GM23338 (cell line): ENCODE data around the gene PCDHB16.

Experiments
- CTCF ChIP-seq, 2 experiments: fragments of 200-600 bp in 1 of 2; sonication (generic) in 1 of 2; conservative IDR thresholded peaks; 2 replicates each; pipeline versions ENCODE4 v1.5.1 to v1.6.1; 2016 to 2017; ENCODE audit warnings: antibody characterized with exemption in 2 of 2, low read depth in 2 of 2, mild to moderate bottlenecking in 2 of 2, moderate library complexity in 1 of 2
- EZH2phosphoT487 ChIP-seq: fragments of 200-600 bp; sonication (generic); IDR thresholded peaks from one replicate; pipeline ENCODE4 v1.8.1; 2018; ENCODE audit warnings: antibody characterized with exemption; ENCODE audit not compliant: unreplicated experiment

DNA sequence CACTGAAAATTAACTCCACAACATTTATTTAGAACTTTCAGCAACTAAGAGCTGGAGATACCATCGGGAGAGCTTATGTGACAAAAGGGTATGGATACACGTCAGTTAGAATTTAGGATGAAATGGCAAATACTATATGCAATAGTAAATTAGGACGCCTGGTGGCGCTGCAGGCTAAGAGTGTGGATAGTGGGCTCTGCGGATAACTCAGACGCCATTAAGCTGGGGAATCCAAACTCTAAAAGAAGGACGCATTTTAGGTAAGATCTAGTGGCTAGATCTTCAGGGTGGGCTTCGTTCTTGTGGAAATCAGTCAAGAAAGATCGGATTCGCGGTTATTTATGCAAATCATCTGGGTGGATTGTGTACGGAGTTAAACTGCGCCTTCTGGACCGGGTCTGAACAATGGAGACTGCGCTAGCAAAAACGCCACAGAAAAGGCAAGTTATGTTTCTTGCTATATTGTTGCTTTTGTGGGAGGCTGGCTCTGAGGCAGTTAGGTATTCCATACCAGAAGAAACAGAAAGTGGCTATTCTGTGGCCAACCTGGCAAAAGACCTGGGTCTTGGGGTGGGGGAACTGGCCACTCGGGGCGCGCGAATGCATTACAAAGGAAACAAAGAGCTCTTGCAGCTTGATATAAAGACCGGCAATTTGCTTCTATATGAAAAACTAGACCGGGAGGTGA is 47.0 kb upstream of the PCDHB16 start, which contains the start of gene PCDHB5:
- TF ChIP-seq CTCF (conservative IDR thresholded peaks at IDR 0.05; ENCODE audit: low read depth in 2 of 2) (peak; percentile 87 to 93), EZH2phosphoT487 (no peak)
